HTERT RPE-1 (cell line): Measurements from ENCODE around the gene HOXA11.

ENCODE experiments used
- in situ Hi-C: fragments of 300-500 bp; cut with MboI; formaldehyde crosslinking; loops from 4 replicates; pipeline ENCODE4 v1.14.3; 2020; ENCODE audit warnings: low sequenced_read_pairs

Gene HOXA11

GRCh38 chr7:27194002-27194352 lies 8.9 kb upstream of the HOXA11 start:
- in situ Hi-C loops, result no loop called here

GRCh38 chr7:27193335-27194001 lies 8.4 kb upstream of the HOXA11 start:
- in situ Hi-C loops, result no loop called here

GRCh38 chr7:27192546-27193334 lies 7.7 kb upstream of the HOXA11 start:
- in situ Hi-C loops, result no loop called here

GRCh38 chr7:27191833-27192545 lies 7.0 kb upstream of the HOXA11 start:
- in situ Hi-C loops, result no loop called here

- in situ Hi-C loops, result no loop called here
These were observed 6.2 kb upstream of the HOXA11 start for GRCh38 chr7:27191161-27191731.

GRCh38 chr7:27189997-27190748 lies 5.1 kb upstream of the HOXA11 start:
- in situ Hi-C loops, result no loop called here

- in situ Hi-C loops, result no loop called here
These were observed 4.4 kb upstream of the HOXA11 start for GRCh38 chr7:27189295-27189996.

GRCh38 chr7:27188386-27189294 lies 3.6 kb upstream of the HOXA11 start:
- in situ Hi-C loops, result no loop called here

GRCh38 chr7:27187475-27188385 lies 2.7 kb upstream of the HOXA11 start:
- in situ Hi-C loops, result no loop called here

GRCh38 chr7:27186668-27187474 lies 1.8 kb upstream of the HOXA11 start:
- in situ Hi-C loops, result no loop called here

- in situ Hi-C loops, result no loop called here
These were observed 1.0 kb upstream of the HOXA11 start for GRCh38 chr7:27185854-27186667.

- in situ Hi-C loops, result no loop called here
These were observed 557 bp downstream of the HOXA11 start for GRCh38 chr7:27184337-27185012.

GRCh38 chr7:27183682-27184336 lies 1.2 kb downstream of the HOXA11 start:
- in situ Hi-C loops, result no loop called here

GRCh38 chr7:27182861-27183681 lies 2.0 kb downstream of the HOXA11 start:
- in situ Hi-C loops, result no loop called here
